ENCODE measurements around the gene RDH13. TPM values are rescaled to one million over a fixed set of nuclear protein-coding genes. Genes with fewer than 3 reads are reported as not detected.

RDH13 gene
- total RNA-seq, 2 experiments from 2014 or later, result 25.9 to 28.6 TPM

GRCh38 chr19:55079400-55080038 lies 16.6 kb upstream of the RDH13 start:
- peaks cover 30% of the 10 kb centered on the region for H3K27me3 Mint-ChIP-seq

DNA sequence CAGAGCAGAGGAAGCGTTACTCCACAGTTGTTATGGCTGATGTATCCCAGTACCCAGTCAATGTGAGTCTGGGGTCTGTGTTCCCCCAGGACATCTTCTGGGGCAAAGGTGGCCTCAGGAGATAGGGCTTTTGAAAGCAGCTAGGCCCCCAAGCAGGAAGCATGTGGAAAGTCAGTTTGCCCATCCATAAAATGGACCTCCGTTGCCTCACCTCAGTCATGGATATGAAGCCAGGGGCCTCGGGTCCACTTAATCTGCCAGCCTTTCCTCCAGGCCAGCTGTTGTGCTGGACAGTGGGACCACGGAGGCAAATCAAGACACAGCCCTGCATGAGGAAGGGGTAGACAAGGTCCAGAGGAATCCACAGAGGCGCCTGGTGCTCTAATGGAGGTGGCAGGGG lies 16.0 kb upstream of the RDH13 start:
- peaks cover 27% of the 10 kb centered on the region for H3K27me3 Mint-ChIP-seq
- DNase-seq, result no peak
- H3K4me3 Mint-ChIP-seq, result peak overlapping the region; percentile 6
- peak overlapping the region; percentile 45 for H3K27ac Mint-ChIP-seq
- peaks cover 4% of the 10 kb centered on the region for H3K36me3 Mint-ChIP-seq
- H3K4me1 Mint-ChIP-seq, result peaks cover 11% of the 10 kb centered on the region
- POLR2A ChIA-PET, result no interaction called here
- no peak for ATAC-seq (ENCODE audit: low read depth)
- no peaks in the 10 kb centered on the region for H3K9me3 Mint-ChIP-seq

More at GRCh38 chr19:55079400-55080038, 16.6 kb upstream of the RDH13 start:
- no peak for ATAC-seq (ENCODE audit: low read depth)
- H3K27ac Mint-ChIP-seq, result peak overlapping the region; percentile 97
- no peak for DNase-seq
- peaks cover 4% of the 10 kb centered on the region for H3K36me3 Mint-ChIP-seq
- peaks cover 11% of the 10 kb centered on the region for H3K4me1 Mint-ChIP-seq
- POLR2A ChIA-PET, result interaction anchor here (0.6 to 1.7 kb wide), 7 partner anchors 9 to 259 kb away, joined by 3 to 11 read pairs (median 5); partner anchors contain the start of gene RDH13
- H3K9me3 Mint-ChIP-seq, result no peaks in the 10 kb centered on the region
- peak overlapping the region; percentile 83 for H3K4me3 Mint-ChIP-seq

DNA sequence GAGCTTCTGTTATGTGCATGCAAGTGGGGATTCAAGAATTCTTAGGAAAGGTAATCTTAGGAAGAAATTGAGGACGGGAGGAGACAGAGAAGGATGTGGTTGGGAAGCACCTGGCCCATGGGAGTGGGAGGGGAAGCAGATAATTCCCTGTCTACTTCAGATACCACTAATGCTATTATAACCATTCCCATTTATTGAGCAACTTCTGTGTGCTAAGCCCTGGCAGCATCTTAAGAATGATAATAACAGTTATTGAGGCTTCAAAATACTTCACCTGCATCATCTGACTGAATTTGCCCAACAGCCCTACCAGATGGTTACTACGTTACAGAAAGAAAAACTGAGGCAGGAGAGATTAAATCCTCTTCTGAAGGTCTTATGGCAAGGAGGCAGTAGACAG lies 14.2 kb upstream of the RDH13 start:
- POLR2A ChIA-PET, result interaction anchor here (0.5 kb wide), 1 partner anchor 111 kb away, joined by 5 read pairs; the partner anchor contains the start of gene NLRP2

GRCh38 chr19:55076321-55076720 lies 13.4 kb upstream of the RDH13 start:
- no peak overlapping the region for H3K4me3 Mint-ChIP-seq
- H3K27me3 Mint-ChIP-seq, result peaks cover 21% of the 10 kb centered on the region
- POLR2A ChIA-PET, result no interaction called here
- H3K27ac Mint-ChIP-seq, result no peak overlapping the region
- DNase-seq, result no peak
- H3K9me3 Mint-ChIP-seq, result no peaks in the 10 kb centered on the region
- H3K4me1 Mint-ChIP-seq, result peaks cover 9% of the 10 kb centered on the region
- H3K36me3 Mint-ChIP-seq, result peaks cover 4% of the 10 kb centered on the region
- no peak for ATAC-seq (ENCODE audit: low read depth)

More for the DNA sequence above, 14.2 kb upstream of the RDH13 start:
- ATAC-seq (ENCODE audit: low read depth) (no peak), DNase-seq (no peak)
- Mint-ChIP-seq H3K27ac (no peak overlapping the region), H3K9me3 (no peaks in the 10 kb centered on the region), H3K4me1 (peaks cover 9% of the 10 kb centered on the region), H3K36me3 (peaks cover 4% of the 10 kb centered on the region), H3K27me3 (peaks cover 17% of the 10 kb centered on the region), H3K4me3 (no peak overlapping the region)

GRCh38 chr19:55075371-55075998 lies 12.5 kb upstream of the RDH13 start, which contains the start of gene EPS8L1:
TSS of gene EPS8L1 (plus strand) at chr19:55075869. CDS start at chr19:55076445, 576 bp downstream.
- ATAC-seq (ENCODE audit: low read depth) (no peak), DNase-seq (no peak)
- H3K4me3 Mint-ChIP-seq, result no peak within 1 kb of the TSS
- H3K9me3 Mint-ChIP-seq, result no peaks in the 10 kb centered on the region
- H3K27me3 Mint-ChIP-seq, result peaks cover 24% of the 10 kb centered on the region
- H3K27ac Mint-ChIP-seq, result no peak within 1 kb of the TSS
- peaks cover 7% of the 10 kb centered on the region for H3K4me1 Mint-ChIP-seq
- POLR2A ChIA-PET, result no interaction called here
- peaks cover 3% of the 10 kb centered on the region for H3K36me3 Mint-ChIP-seq

- H3K9me3 Mint-ChIP-seq, result no peaks in the 10 kb centered on the region
- POLR2A ChIA-PET, result interaction anchor here (0.5 kb wide), 1 partner anchor 10 kb away, joined by 3 read pairs; no protein-coding TSS in a partner anchor
- peaks cover 56% of the 10 kb centered on the region for H3K27me3 Mint-ChIP-seq
- ATAC-seq (ENCODE audit: low read depth) (no peak), DNase-seq (no peak)
- H3K4me1 Mint-ChIP-seq, result peaks cover 11% of the 10 kb centered on the region
- H3K36me3 Mint-ChIP-seq, result peaks cover 5% of the 10 kb centered on the region
- H3K27ac Mint-ChIP-seq, result peak overlapping the region; percentile 43
- no peak overlapping the region for H3K4me3 Mint-ChIP-seq
Measured at GRCh38 chr19:55071913-55072312, 9.0 kb upstream of the RDH13 start.

DNA sequence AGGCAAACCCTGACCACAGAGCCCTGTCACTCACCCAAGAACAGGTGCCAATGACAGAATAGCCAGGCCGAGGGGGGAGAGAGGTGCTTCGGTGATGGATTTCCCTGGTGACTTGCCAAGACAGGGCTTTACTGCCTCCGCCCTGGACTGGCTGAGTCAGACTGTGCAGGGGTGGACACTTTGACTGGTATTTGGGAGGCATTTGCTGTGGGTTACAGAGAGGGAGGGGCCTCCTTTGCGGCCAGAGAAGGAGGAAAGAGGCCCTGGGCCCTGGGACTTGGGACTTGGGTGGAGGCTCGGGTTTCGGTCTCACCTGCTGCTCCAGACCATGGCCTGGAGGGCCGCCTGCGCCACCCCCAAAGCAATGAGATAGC lies 8.2 kb upstream of the RDH13 start:
- DNase-seq (no peak), ATAC-seq (ENCODE audit: low read depth) (no peak)
- H3K4me1 Mint-ChIP-seq, result peaks cover 11% of the 10 kb centered on the region
- POLR2A ChIA-PET, result no interaction called here
- H3K9me3 Mint-ChIP-seq, result no peaks in the 10 kb centered on the region
- no peak overlapping the region for H3K4me3 Mint-ChIP-seq
- peaks cover 64% of the 10 kb centered on the region for H3K27me3 Mint-ChIP-seq
- H3K36me3 Mint-ChIP-seq, result peaks cover 5% of the 10 kb centered on the region
- no peak overlapping the region for H3K27ac Mint-ChIP-seq

DNA sequence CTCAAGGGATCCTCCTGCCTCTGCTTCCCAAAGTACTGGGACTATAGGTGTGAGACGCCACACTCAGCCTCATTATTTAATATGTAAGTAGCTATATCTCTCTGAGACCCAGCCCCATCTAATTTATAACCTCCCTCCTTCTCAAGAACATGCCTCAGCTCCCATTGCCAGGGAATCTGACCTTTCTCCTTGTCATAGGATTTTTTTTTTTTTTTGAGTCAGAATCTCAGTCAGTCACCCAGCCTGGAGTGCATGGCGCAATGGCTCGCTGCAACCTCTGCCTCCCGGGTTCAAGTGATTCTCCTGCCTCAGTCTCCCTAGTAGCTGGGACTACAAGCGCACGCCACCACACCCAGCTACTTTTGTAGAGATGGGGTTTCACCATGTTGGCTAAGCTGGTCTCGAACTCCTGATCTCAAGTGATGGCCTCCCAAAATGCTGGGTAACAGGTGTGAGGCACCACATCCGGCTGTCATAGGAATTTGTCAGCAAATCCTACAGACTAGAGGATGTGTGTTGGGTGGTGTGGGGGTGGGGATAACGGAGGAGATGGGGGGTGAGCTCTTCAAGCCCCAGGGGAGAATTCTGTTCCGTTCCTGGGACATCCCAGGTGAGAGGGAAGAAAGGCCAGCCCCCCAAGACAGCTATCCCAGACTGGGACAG lies 7.6 kb upstream of the RDH13 start:
- ATAC-seq (ENCODE audit: low read depth), result no peak
- Mint-ChIP-seq H3K4me1 (peaks cover 11% of the 10 kb centered on the region), H3K27me3 (peaks cover 68% of the 10 kb centered on the region), H3K27ac (no peak overlapping the region), H3K4me3 (no peak overlapping the region), H3K36me3 (peaks cover 5% of the 10 kb centered on the region), H3K9me3 (no peaks in the 10 kb centered on the region)
- POLR2A ChIA-PET, result interaction anchor here (0.9 kb wide), 1 partner anchor 9 kb away, joined by 3 read pairs; no protein-coding TSS in a partner anchor
- DNase-seq, result no peak

DNA sequence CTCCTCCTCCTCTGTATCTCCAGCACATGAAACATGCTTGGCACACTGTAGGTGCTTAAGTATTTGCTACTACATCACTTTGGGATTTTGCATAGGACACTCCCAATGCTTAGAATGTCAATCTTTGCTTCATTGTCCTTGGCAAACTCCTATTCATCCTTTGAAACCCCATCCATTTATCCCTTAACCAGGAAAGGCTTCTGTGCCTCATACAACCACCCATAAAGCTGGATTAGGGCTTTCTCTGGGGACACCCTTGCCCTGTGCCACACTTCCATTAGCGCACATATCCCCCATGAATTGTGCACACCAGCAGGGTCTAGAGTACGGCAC lies 6.9 kb upstream of the RDH13 start:
- POLR2A ChIA-PET, result interaction anchor here (0.9 kb wide), 1 partner anchor 10 kb away, joined by 3 read pairs; no protein-coding TSS in a partner anchor
- Mint-ChIP-seq H3K27ac (no peak overlapping the region), H3K36me3 (peaks cover 5% of the 10 kb centered on the region), H3K9me3 (no peaks in the 10 kb centered on the region), H3K4me1 (peaks cover 11% of the 10 kb centered on the region), H3K4me3 (peak overlapping the region; percentile 75), H3K27me3 (peaks cover 69% of the 10 kb centered on the region)
- DNase-seq, result no peak
- ATAC-seq (ENCODE audit: low read depth), result no peak

DNA sequence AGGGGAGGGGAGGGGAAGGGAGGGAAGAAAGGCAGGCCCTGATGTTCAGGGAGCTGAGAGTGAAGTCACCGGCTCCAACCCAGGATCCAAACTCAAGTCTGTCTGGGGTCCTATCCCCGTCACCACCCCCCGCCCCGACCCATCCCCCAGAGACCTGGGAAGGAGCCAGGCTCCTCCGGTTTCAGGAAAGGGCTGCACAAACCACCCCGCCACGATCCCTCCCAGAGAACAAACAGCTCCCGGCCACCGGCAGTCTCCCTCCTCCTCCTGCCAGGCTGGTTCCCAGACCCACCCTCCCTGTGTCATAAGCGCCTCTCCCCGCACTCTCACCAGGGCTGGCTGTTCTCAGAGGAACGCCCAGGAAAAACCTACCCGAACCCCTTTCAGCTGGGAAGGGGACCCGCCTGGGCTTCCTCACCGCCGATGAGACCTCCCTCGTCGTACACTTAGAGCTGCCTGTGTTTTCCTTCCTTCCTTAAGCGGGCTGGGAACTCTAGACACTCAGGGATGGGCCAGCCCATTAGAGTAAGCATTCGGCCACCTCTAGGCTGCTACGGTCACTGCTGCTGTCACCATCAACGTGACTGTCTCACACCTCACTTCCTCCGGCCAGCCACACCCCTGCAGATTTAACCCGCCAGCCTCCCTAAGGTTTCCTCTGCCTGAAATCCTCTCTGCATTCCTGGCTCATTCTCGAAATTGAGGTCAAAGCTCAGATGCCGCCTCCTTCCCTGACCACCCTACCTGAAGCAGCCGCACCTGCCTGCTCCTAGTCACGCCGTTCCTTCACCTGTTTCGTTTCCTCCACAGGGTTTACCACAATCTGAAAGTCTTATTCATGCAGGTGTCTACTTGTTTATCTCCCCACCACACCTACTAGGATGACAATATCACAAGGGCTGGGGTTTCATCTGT lies 6.3 kb upstream of the RDH13 start:
- POLR2A ChIA-PET, result interaction anchor here (0.6 to 1.4 kb wide), 3 partner anchors 11 to 85 kb away, joined by 3 to 5 read pairs (median 4); no protein-coding TSS in a partner anchor
- H3K27me3 Mint-ChIP-seq, result peaks cover 69% of the 10 kb centered on the region
- no peak for DNase-seq
- peaks cover 11% of the 10 kb centered on the region for H3K4me1 Mint-ChIP-seq
- H3K27ac Mint-ChIP-seq, result peak overlapping the region; percentile 47
- peaks cover 5% of the 10 kb centered on the region for H3K36me3 Mint-ChIP-seq
- H3K9me3 Mint-ChIP-seq, result no peaks in the 10 kb centered on the region
- H3K4me3 Mint-ChIP-seq, result peak overlapping the region; percentile 75
- ATAC-seq (ENCODE audit: low read depth), result peak; percentile 66

DNA sequence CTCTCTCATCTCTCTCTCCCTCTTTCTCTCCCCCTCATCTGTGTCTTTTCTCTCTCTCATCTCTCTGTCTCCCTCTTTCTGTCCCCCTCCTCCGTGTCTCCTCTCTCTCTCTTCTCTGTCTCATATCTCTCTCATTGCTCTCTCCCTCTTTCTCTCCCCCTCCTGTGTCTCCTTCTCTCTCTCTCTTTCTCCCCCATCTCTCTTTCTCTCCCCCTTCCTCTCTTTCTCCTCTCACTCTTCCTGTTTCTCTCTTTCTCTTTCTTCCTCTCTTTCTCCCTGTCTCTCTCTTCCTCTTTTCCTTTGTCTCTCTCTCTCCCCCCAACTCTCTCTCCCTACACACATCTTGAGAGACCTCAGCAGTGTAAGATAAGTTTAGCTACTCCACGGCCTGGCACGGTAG lies 4.9 kb upstream of the RDH13 start:
- POLR2A ChIA-PET, result interaction anchor here (1.4 kb wide), 1 partner anchor 12 kb away, joined by 5 read pairs; no protein-coding TSS in a partner anchor
- Mint-ChIP-seq H3K27me3 (peaks cover 72% of the 10 kb centered on the region), H3K9me3 (no peaks in the 10 kb centered on the region), H3K36me3 (peaks cover 5% of the 10 kb centered on the region), H3K27ac (no peak overlapping the region), H3K4me1 (peaks cover 13% of the 10 kb centered on the region), H3K4me3 (no peak overlapping the region)
- DNase-seq (no peak), ATAC-seq (ENCODE audit: low read depth) (no peak)

DNA sequence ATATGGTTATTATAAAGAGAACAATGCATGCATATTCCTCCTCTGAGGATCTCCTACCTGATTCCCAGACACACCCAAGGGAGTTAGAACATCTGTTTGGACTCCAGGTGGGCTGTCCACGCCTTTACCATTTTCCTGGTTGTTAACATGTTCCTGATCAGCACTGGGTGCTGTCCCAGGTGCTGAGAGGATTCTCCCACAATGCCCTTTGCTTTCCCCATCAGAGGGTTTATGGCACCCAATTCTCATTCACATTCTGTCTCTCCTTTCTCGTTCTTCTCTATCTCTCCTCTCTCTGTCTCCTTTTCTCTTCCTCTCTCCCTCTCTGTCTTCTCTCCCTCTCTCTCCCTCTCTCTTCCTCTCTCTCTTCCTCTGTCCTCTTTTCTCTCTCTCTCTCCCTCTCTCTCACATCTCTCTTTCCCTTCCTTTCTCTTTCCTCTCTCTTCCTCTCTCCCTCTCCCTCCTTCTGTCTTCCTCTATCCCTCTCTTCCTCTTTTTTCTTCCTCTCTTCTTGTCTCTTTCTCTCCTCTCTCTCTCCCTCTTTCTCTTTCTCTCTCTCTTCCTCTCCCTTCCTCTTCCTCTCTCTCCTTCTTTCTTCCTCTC lies 3.3 kb upstream of the RDH13 start:
- H3K27me3 Mint-ChIP-seq, result peaks cover 62% of the 10 kb centered on the region
- no peak overlapping the region for H3K4me3 Mint-ChIP-seq
- DNase-seq (no peak), ATAC-seq (ENCODE audit: low read depth) (no peak)
- POLR2A ChIA-PET, result no interaction called here
- H3K4me1 Mint-ChIP-seq, result peaks cover 14% of the 10 kb centered on the region
- peaks cover 6% of the 10 kb centered on the region for H3K36me3 Mint-ChIP-seq
- H3K27ac Mint-ChIP-seq, result no peak overlapping the region
- H3K9me3 Mint-ChIP-seq, result no peaks in the 10 kb centered on the region

All from activated naive CD8-positive, alpha-beta T cell treated with anti-CD3 and anti-CD28 coated beads, Interleukin-2, amount 10 ng/mL, durations not matched to agents 7 days and 5 days (primary cell).